ENCODE measurements around the gene NPTN.
"Not testable (repeated sequence)": the region's sequence is repeated elsewhere in the genome, so short reads cannot be mapped to it uniquely, and the experiment has no call there.

Gene NPTN

DNA sequence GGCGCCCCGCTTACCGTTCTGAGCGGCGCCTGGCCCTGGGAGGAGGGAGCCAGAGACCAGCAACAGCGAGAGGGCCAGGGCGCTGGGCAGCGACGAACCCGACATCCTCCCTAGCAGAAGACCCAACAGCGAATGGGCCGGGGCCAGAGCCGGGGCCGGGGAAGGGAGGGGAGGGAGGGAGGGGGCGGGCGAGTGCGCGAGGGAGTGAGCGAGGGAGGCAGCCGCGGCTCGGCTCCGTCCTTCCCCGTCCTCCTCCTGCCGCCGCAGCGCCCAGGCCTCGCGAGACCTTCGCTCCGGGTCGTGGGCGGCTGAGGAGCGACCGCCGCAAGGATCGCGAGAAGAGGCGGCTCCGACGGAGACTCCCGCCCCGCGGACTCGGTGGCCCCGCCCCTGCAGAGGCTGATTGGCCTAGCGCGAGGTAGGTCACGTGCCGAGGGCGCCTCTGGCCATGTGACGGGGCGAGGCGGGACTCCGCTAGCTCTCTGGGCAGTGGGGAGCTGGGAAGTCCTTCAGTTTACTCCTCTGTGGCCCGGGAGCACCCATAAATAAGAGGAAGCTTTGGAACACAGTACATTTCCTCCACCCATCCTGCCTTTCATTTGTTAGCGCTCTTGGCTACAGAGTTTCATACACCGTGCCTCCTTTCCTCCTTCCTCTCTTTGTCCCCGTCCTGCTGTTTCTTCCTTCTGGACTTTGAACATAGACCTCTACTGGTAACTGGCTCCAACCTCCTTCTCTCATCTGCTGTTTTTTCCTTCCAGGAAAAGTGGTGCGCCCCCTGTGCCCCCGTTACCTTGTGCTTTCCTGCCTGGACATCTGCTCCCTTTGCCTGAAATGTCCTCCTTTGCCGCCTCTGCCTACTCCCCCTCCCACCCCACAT lies at the start of gene NPTN:
Gene NPTN, minus strand, starts transcription at position 279 of the 880 bp plus-strand sequence. Its CDS starts 174 bp downstream, at position 105.
- DNase-seq, result peak; percentile 99

DNA sequence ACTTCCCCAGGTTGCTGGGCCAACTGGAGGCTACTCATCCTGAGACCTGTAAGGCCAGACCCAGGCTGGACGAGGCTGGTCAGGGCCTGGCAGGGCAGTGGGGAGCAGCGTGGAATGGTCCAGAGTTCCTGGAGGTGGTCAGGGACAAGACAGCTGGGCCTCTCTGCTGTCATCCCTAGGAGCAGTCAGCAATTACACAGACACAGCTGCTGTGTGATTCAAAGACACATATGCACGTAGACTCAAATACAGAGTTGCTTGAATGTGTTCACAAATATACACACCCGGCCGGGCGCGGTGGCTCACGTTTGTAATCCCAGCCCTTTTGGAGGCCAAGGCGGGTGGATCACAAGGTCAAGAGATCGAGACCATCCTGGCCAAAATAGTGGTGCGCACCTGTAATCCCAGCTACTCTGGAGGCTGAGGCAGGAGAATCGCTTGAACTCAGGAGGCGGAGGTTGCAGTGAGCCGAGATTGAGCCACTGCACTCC lies 49.5 kb upstream of the NPTN start:
- no peak for DNase-seq

DNA sequence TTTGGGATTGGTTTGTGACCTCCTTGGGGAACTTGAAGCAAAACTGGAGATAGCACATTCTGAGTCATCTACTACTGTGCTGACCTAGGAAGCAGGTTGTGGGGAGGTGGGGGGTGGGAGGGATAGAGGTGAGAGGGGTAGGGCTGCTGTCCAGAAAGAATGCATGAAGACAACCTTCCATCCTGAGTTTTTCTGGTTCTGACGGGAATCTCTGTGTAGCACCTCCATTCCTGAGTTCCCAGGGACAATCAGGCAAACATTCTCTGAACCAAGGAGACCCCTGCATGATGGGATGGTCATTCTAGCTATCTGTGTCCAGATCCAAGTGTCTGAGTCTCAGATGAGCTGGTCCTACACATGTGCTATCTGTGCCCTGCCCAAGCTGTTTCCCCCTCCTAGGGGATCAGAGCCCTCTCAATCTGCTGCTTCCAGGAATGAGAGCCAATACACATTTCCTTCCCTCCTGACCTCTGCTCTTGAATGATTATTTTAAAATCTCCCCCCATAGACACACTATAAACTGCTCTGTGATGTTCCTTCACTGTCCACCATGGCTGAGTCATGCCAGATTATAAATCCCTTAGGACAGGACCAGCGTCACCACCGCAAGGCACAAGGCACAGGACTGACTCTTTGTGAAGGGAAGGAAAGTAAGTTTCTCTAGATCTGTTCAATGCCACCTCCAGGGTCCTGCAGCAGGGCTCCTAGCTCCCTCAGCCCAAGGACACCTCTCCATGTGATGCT lies 48.8 kb upstream of the NPTN start:
- no peak for DNase-seq

DNA sequence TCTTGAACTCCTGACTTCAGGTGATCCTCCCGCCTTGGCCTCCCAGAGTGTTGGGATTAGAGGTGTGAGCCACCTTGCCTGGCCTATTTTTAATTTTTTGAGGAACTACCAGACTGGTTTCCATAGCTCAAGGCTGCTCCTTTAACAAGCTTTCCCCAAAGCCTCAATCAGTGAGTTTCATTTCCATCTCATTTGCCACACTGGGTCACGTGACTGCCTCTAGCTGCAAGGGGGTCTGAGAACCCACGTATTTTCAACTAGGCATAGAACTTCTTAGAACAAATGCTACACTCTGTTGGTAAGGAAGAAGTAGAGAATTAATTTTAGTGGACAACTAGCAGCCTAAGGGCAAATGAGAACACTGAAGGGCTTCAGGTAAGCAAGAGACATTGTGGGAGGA lies 47.9 kb upstream of the NPTN start:
- no peak for DNase-seq

DNA sequence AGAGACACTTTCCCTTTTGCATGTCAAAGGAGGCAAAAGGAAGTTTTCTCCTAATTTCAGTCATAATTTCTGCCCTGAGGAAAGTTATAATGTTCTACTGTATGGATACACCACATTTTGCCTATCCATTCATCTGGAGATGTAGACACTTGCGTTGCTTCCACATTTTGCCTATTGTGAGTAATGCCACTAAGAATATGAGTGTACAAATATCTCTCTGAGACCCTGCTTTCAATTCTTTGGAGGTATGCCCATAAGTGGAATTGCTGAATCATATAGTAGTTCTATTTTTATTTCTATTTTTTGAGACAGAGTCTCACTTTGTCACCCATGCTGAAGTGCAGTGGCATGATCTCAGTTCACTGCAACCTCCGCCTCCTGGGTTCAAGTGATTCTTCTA lies 47.4 kb upstream of the NPTN start:
- no peak for DNase-seq

DNA sequence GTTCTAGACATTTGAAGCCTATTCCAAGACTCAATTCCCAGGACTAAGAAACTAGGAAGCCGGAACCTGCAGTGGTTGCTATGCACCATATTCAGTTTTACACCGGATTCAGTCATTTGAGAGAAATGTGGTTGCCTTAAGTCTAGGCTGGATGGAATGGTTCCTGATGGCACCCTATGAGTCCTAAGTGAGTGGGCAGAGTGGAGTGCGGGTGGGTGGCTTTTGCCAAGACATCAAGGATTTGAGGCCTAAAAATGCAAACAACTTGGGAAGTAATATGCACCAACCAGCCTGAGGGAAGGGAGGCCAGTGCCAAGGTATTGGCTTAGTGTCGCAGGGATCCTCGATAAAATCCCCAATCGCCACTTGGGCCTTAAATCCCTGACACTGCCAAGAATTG lies 46.8 kb upstream of the NPTN start:
- no peak for DNase-seq

DNA sequence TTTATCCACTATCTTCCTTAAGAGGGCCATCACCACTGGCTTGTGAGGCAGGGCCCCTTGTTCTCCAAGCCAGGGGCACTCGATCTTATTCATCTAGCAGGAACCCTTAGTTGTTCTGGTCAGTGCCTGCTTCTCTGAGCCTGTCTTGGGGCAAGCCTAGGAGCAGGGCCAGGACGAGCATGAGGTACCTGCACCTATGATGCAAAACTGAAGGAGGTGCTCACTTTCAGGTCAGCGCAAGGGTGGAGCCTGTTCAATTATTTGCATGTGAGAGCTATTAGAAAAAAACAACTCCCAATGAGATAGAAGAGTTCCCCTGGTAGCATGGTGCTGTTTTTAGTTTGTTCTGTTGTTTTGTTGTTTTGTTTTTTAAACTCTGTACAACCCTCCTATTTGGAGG lies 46.0 kb upstream of the NPTN start:
- no peak for DNase-seq

DNA sequence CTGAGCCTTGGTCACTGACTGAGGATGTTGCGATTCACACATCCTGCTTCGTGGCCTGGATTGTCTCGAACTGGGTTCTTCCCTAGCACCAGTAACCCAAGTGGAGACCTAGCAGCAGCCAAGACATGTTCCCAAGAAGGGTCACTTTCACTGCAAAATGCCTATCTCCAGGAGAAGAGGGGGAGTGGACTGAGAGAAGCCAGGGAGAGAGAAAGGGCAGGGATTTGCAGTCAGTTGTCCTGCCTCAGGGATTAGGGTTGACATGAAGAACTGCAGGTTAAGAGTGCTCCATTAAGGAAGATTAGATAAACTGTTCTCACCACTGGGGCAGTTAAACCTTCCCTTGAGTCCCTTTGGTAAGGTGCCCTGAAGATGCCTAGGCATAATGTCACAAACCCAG lies 45.3 kb upstream of the NPTN start:
- no peak for DNase-seq

DNA sequence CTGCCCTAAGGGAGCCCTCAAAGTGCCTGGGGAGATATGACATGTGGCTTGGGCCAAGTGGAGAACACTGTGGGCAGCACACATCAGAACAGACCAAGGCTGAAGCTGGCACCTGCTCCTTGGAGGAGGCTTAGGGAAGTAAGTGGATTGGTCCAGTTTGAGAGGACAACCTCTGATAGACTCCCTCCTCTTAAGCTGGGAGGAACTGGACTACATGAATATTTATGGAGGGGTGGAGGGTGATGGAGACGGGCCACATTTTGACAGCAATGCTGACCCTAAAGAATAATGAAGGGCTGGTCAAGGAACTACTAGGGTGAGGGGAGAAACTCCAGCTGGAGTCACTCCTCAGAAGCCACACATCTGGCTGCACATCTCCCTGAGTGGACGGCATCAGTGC lies 44.5 kb upstream of the NPTN start:
- no peak for DNase-seq

DNA sequence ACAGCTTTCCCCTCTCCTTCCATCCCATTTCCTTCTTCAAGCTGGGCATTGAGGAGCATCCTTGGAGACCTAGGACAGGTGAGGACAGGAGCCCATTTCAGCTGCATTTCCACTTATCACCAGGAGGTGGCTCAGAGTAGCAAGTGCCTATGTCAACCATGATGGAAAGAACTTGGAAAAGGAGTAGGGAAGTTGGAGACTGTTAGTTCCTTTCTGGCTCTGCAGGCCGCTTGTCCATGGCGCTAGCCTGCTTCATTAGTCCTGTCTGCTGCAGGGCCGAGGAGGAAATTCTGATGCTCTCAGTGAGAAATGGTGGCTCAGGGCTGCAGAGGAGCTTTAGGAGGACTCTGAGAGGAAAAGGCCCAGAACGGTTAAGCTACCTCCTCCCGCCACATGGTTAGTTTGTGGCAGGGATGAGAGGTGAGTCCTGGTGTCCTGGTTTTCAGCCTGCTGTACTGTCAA lies 44.0 kb upstream of the NPTN start:
- peak; percentile 50 for DNase-seq

DNA sequence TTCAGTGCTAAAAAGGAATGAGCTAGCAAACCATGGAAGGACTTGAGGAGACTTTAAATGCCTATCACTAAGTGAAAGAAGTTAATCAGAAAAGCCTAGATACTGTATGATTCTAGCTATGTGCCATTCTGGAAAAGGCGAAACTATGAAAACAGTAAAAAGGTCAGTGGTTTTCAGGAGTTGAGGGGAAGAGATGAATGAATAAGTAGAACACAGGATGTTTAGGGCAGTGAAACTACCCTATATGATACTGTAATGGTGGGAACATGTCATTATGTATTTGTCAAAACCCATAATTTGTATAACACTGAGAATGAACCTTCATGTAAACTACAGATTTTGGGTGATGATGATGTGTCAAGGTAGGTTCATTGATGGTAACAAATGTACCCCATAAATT lies 41.4 kb upstream of the NPTN start:
- DNase-seq, result no peak

DNA sequence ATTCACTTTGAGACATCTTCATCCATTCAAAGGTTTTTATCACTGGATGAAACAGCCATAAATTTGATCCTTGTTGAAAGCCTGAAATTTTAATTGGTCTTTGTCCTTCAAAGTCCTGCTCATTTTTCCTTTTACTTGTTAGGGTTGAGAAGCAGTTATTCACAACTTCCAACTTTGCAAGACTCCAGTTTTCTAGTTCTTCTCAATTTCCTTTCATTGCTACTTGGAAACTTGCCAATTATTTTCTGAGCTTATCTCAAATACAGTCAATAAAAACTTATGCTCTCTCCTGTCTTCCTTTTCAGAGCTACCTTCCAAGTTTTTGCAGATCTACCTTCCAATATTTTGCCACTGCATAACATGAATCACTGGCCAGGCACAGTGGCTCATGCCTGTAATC lies 27.3 kb upstream of the NPTN start:
- DNase-seq, result no peak

DNA sequence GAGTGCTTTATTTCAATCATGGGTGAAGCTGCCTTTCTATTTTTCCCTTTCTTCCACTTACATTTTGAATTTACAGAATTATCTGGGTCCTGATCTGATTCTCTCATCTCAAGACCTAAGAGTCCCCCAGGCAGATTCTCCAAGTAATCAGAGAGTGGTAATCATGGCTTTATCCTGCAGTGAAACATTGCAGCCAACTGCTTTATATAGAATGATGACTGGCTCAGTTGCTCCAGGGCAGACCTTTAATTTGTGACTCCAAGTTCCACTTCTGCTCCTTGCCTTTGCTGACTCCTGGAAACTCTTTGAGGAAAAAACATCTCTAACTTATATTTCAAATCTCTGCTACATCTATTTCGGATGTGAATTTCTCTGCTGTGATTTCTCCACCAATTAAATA lies 25.5 kb upstream of the NPTN start:
- no peak for DNase-seq

DNA sequence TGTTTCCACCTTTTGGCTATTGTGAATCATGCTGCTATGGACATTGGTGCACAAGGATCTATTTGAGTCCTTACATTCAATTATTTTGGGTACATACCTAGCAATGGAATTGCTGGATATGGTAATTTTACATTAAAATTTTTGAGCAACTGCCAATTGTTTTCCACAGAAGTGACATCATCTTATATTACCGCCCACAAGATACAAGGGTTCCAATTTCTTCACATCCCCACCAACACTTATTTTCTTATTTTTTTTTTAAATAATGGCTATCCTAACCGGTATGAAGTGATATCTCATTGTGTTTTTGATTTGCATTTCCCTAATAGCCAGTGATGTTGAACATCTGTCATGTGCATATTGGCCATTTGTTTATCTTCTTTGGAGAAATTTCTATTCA lies 22.5 kb upstream of the NPTN start:
- DNase-seq, result no peak

DNA sequence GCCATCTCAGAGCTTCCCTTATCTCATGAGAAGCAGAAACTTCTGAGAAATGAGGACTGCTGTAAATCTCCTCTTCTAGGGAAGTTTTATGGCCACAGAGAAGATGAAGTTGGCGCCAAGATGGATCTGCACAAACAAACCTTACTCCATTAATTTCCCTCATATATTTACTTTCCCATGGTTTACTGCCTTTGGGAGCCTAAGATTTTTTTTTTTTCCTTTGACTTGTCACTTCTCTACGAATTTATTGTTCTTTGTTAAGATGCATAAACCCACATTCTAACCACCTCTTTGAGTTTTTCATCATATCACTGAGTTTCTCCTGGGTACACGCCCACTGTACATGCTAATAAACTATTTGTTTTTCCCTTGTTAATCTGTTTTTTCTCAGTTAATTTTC lies 21.5 kb upstream of the NPTN start:
- DNase-seq, result no peak

DNA sequence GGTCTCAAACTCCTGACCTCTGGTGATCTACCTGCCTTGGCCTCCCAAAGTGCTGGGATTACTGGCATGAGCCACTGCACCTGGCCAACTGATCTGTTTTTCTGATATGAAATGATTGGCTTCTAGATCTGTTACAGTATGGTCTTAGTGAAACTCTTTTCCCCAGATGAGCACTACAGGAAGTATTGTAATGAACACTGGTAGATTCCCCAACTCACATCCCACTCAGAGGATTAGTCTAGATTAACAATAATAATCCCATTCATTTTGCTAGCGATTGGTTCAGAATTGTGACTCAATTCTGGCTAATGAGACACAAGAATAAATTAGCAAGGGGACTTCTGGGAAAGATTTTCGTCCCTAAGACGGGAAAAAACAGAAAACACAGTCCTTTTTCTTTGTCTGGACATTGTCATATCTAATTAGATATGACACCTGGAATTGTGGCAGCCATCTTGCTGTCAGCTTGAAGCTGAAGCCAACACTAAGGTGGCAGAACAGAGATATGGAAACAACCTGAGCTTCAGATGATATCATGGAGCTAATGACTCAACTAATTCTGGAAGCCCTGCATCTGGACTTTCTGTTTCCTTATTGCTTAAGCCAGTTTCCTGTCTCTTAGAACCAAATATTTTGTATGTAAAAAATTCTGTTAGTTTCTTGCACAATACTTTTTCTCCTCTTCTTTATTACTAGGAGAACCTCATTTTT lies 17.4 kb upstream of the NPTN start:
- no peak for DNase-seq

DNA sequence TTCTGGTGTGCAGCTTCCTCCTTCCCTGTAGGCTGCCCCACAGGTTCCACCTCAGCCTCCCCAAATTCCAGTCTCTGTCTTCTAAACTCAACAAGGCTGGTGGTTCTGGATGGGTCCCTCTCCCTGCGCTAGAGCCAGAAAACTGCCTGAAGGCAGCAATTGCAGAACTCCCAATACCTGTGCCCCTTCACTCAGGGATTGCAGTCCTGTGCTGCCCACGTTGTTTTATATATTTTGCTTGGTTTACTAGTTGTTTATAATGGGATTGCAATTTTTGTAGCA lies 14.8 kb upstream of the NPTN start:
- DNase-seq, result no peak

DNA sequence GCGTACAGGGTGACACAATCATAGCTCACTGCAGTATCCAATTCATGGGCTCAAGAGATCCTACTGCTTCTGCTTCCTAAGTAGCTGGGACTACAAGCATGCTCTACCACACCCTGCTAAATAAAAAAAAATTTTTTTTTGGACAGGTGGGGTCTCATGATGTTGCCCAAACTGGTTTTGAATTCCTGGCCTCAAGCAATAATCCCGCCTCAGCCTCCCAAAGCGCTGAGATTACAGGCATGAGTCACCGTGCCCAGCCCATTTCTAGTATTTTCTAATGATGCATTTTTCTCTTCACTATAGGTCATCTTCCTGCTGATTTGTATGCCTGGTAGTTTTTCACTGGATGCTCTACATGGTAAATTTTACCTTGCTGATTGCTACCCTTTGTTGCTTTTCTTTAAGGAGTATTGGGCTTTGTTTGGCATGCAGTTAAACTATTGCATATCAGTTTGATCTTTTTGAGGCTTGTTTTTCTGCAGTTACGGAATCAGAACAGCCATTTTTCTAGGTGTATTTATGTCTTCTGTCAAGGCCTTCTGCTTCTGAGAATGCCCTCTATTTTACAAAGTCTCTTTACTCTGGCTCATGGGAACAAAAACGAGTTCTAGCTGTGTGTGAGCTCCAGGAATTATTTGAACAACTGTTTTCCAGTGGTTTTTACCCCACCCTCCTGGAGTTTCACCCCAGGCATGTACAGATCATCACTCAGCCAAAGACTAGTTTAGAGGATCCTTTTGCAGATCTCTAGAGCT lies 14.2 kb upstream of the NPTN start:
- DNase-seq, result no peak

DNA sequence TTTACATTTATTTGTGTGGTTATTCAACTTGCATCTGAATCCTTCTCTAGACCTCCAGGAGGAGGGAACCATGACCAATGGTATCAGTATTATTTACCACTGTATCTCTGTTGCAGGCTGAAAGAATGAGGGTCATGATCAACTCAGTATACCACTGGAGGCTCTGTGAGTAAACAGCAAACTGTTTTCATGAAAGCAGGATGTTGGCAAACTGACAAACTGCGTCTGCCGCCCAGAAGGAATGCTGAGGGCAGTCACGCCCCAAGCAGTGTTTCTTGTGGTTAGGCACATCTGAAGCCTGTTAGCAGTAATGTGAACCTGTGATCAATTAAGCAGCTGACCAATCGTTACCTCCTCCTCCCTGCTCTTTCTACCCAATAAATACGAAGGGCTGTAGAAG lies 6.3 kb upstream of the NPTN start:
- not testable (repeated sequence) for DNase-seq

DNA sequence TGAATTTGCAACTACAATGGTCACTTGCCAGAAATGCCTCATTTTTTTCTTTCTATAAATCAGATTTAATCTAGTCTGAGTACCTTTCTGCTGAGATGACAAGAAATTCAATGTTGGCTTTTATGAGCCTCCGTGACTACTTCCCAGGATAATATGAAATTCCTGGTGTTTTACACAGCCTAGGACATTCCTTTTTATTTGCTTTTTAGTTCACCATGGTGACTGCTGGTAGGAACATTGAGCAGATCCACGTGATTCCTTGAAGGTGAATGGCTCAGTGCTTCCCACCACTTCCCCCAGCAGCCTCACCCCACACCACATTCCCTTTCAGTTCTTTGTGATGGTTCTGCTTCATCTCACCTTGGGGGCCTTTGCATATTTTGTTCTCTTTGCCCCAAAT lies 4.3 kb upstream of the NPTN start:
- no peak for DNase-seq

DNA sequence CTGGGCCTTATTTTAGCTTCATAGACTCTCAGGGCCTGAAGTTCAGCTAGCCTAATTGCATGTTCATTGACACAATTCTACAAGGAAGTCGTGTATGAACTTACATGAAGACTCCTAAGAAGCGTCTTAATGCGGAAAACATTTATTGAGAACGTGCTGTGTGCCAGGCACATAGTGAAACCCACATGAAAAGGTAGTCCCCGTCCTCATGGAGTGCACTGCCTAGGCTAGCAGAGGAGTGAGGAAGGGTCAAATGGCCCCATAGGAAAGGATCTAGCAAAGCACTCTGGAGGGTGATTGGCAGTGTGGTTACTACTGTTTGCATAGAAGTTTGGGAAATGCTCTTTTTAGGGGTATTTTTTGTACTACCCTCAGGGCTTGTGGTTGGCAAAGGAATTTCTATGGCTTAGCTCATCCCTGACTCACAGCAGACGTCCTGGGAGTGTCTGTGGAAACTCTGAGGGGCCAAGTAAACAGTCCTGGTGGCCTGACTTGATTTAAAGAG lies 854 bp upstream of the NPTN start:
- DNase-seq, result no peak

DNA sequence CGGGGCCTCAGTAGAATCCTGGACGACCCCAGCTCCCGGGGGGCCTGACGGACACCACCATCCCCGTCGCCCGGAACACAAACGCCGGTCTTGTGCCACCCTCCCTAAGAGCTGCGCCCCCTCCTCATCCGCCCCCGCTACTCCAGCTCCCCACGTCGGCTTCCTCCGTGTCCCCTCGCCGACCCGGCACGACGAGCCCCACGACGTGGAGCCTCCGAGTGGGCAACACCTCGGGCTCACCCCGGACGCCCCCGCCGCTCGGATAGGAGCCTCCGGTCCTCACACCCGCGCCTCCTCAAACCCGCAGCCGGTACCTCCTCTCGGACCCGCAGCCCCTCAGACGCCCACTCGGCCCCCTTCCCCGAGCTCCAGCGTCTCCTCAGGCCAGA lies 525 bp downstream of the NPTN start:
- no peak for DNase-seq

Data from activated CD8-positive, alpha-beta memory T cell treated with anti-CD3 and anti-CD28 coated beads, Interleukin-2, amount 50 U/mL, for 4 hours (primary cell).